A673 (cell line): ENCODE measurements around the gene CREB3L2. TPM values are rescaled to one million over a fixed set of nuclear protein-coding genes. Genes with fewer than 3 reads are reported as not detected.

Experiments
- BruUV-seq: library from RNA; stranded (reverse); fragments of 400-500 nt; replicated peaks from 2 replicates; lab custom pipeline; 2021; lab: Mats Ljungman, UMichigan
- CTCF ChIA-PET: fragments of 300-600 bp; sonication (Branson Sonifier 250); formaldehyde crosslinking; loops from one replicate; lab custom pipeline; 2022; ENCODE audit warnings: antibody characterized with exemption; lab: Charles Lee
- POLR2A ChIA-PET: fragments of 300-600 bp; sonication (Branson Sonifier 250); formaldehyde crosslinking; loops from one replicate; lab custom pipeline; 2022; ENCODE audit warnings: antibody characterized with exemption; ENCODE audit not compliant: low non-redundant PET; lab: Charles Lee
- DNase-seq: peaks from one replicate; pipeline ENCODE4 v3.0.0-alpha.2; 2015; ENCODE audit warnings: low spot score
- H3K27ac ChIP-seq: fragments of 200-600 bp; sonication (generic); 2 replicates; pipeline ENCODE4 v1.5.1; 2016; ENCODE audit warnings: mixed run types, low read depth, mild to moderate bottlenecking, mixed read lengths, antibody characterized with exemption, low read length; ENCODE audit not compliant: poor library complexity, severe bottlenecking
- H3K27me3 ChIP-seq: fragments of 200-600 bp; sonication (generic); replicated peaks from 2 replicates; pipeline ENCODE4 v1.6.1; 2017; ENCODE audit warnings: mixed run types, low read depth, mild to moderate bottlenecking, mixed read lengths, antibody characterized with exemption, low read length; ENCODE audit not compliant: insufficient read depth, poor library complexity
- H3K36me3 ChIP-seq: fragments of 200-600 bp; sonication (generic); 2 replicates; pipeline ENCODE4 v1.6.1; 2016; ENCODE audit warnings: mixed run types, mild to moderate bottlenecking, mixed read lengths, antibody characterized with exemption, low read length; ENCODE audit not compliant: insufficient read depth, poor library complexity, severe bottlenecking
- H3K4me1 ChIP-seq: fragments of 200-600 bp; sonication (generic); 2 replicates; pipeline ENCODE4 v1.6.1; 2017; ENCODE audit warnings: mixed run types, mild to moderate bottlenecking, mixed read lengths, antibody characterized with exemption, low read length; ENCODE audit not compliant: insufficient read depth, poor library complexity, severe bottlenecking
- H3K4me3 ChIP-seq: fragments of 200-600 bp; sonication (generic); 2 replicates; pipeline ENCODE4 v1.5.1; 2016; ENCODE audit warnings: low read depth, mixed run types, mild to moderate bottlenecking, mixed read lengths, low read length; ENCODE audit not compliant: poor library complexity, severe bottlenecking
- H3K9me3 ChIP-seq: fragments of 200-600 bp; sonication (generic); 2 replicates; pipeline ENCODE4 v1.6.1; 2016; ENCODE audit warnings: mixed run types, low read depth, mild to moderate bottlenecking, mixed read lengths, antibody characterized with exemption, low read length; ENCODE audit not compliant: poor library complexity, severe bottlenecking
- EZH2 ChIP-seq: fragments of 200-600 bp; sonication (generic); IDR thresholded peaks from 2 replicates; pipeline ENCODE4 v1.6.1; 2017; ENCODE audit warnings: borderline replicate concordance, low read depth, mild to moderate bottlenecking, mixed read lengths, antibody characterized with exemption, low read length; ENCODE audit not compliant: poor library complexity, severe bottlenecking
- intact Hi-C: fragments of 100-400 bp; cut with micrococcal nuclease; formaldehyde crosslinking; loops from one replicate; pipeline ENCODE4 v1.10.0; 2022; ENCODE audit not compliant: unreplicated experiment
- total RNA-seq: library from RNA; stranded (reverse); gene quantifications from 2 replicates; pipeline ENCODE4 v1.2.3, GENCODE V29; 2021
- TF ChIP-seq, protein P1 (sequence below): fragments of 300-800, 200-600 bp; sonication (generic); conservative IDR thresholded peaks from 2 replicates; pipeline ENCODE4 v1.5.1; 2017; ENCODE audit warnings: low read depth, mild to moderate bottlenecking, antibody characterized with exemption, low read length, moderate library complexity, mixed read lengths

The CREB3L2 gene
- total RNA-seq, 1 experiment from 2014 or later: 17.0 TPM

DNA sequence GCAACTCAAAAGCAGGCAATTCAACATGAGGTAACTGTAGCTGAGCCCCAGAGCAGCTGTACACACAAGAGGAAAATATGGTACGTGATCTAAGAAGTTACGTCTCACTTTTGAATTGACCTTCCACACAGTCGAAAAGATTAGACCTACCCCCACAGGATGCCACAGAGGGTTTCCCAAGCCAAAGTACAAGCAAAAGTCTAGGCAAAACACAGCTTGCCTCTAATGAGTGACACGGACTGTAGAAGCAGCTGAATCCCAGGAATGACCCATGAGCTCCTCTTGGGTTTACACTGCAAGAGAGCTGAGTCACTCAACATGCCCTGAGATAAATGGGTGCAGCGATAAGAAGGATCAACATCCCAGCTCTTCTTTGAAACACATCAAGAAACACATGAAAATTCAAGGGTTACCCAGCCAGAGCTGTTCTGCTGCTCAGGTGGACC is 9.8 kb downstream of the CREB3L2 start:
- CTCF ChIA-PET: no interaction called here
- Histone ChIP-seq H3K36me3 (no peaks in the 10 kb centered on the region), H3K4me3 (no peak overlapping the region), H3K9me3 (no peaks in the 10 kb centered on the region), H3K27me3 (no peaks in the 10 kb centered on the region), H3K27ac (no peak overlapping the region), H3K4me1 (peaks cover 6% of the 10 kb centered on the region)
- no TSS peak for BruUV-seq
- intact Hi-C loops: no loop called here
- TF ChIP-seq, protein P1, sequence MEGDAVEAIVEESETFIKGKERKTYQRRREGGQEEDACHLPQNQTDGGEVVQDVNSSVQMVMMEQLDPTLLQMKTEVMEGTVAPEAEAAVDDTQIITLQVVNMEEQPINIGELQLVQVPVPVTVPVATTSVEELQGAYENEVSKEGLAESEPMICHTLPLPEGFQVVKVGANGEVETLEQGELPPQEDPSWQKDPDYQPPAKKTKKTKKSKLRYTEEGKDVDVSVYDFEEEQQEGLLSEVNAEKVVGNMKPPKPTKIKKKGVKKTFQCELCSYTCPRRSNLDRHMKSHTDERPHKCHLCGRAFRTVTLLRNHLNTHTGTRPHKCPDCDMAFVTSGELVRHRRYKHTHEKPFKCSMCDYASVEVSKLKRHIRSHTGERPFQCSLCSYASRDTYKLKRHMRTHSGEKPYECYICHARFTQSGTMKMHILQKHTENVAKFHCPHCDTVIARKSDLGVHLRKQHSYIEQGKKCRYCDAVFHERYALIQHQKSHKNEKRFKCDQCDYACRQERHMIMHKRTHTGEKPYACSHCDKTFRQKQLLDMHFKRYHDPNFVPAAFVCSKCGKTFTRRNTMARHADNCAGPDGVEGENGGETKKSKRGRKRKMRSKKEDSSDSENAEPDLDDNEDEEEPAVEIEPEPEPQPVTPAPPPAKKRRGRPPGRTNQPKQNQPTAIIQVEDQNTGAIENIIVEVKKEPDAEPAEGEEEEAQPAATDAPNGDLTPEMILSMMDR: no peak
- TF ChIP-seq EZH2: no peak
- POLR2A ChIA-PET: no interaction called here
- DNase-seq: no peak

DNA sequence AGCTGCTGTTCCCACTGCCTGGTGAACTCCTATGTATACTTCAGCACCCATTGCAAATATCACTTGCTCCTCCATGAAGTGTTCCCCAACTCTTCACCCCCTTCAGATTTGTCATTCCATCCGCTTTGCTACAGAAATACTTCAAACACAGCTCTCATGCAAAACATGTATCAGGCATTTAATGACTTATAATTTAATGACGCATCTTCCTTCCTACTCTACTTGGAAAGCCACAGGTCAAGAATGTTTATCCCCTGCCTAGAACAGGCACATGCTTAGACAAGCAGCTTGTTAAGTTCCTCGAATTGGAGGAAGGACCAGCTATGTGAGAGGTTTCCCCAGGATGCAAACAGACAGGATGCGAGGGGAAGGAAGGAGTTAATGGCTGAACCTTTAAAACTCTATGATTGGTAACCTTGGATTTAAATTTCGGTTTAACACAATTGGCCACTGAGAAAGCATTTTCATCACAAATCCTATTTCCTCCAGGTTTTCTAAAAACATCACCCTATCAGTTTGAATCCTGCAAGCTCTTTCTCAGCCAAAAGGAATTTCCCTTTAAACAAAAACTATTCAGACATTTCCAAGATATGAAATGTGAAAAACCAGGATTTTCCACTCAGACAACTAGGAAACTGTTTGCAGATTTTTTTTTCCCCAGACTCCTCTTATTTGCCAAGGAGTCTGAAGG is 11.5 kb downstream of the CREB3L2 start:
- Histone ChIP-seq H3K27ac (no peak overlapping the region), H3K4me1 (no peaks in the 10 kb centered on the region), H3K27me3 (no peaks in the 10 kb centered on the region), H3K36me3 (no peaks in the 10 kb centered on the region), H3K9me3 (no peaks in the 10 kb centered on the region), H3K4me3 (no peak overlapping the region)
- ChIA-PET CTCF (no interaction called here), POLR2A (no interaction called here)
- no TSS peak for BruUV-seq
- intact Hi-C loops: no loop called here
- DNase-seq: no peak
- TF ChIP-seq EZH2: no peak
- TF ChIP-seq, protein P1: no peak

DNA sequence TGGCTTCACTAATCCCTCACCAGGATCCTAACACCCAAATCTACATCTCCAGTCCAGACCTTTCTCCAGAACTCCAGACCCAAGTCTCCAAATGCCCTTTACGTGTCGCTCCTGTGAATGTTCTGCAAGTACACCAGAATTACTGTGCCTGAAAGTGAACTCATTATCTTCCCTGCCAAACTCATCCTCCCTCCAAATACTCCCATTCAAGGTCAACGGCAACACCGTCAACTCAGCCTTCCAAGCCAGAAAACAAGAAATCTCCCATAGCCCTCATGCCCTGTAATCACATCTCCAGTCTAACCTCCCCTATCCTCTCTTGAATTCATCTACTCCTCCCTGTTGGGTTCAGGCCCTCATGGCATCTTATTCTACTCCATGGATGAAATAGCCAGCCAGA is 12.3 kb downstream of the CREB3L2 start:
- ChIA-PET POLR2A (no interaction called here), CTCF (no interaction called here)
- H3K4me3 ChIP-seq: no peak overlapping the region
- no peaks in the 10 kb centered on the region for H3K9me3 ChIP-seq
- H3K36me3 ChIP-seq: no peaks in the 10 kb centered on the region
- no peak for TF ChIP-seq EZH2
- no peak overlapping the region for H3K27ac ChIP-seq
- BruUV-seq: no TSS peak
- no peaks in the 10 kb centered on the region for H3K27me3 ChIP-seq
- intact Hi-C loops: no loop called here
- DNase-seq: no peak
- no peaks in the 10 kb centered on the region for H3K4me1 ChIP-seq

DNA sequence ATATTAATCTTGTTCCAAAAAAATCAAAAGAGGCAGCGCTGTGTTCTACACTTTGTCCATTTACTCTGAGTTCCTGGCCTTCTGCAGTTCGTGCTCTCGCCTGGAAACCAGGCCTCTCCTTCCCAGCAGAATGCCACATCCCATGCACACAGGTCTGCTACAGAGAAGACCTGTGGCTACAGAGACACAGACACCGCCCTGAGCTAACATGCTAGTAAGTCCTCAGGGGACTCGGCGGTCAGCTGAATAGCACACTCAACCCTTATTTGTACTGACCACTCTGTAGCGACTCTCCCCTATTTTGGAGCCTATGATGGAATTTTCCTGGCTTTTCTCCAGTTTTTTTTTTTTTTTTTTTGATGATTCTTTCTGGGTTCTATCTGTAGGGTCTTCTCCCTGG is 12.8 kb downstream of the CREB3L2 start:
- Histone ChIP-seq H3K9me3 (no peaks in the 10 kb centered on the region), H3K36me3 (no peaks in the 10 kb centered on the region), H3K27ac (no peak overlapping the region), H3K27me3 (no peaks in the 10 kb centered on the region), H3K4me3 (no peak overlapping the region), H3K4me1 (no peaks in the 10 kb centered on the region)
- no TSS peak for BruUV-seq
- CTCF ChIA-PET: no interaction called here
- intact Hi-C loops: no loop called here
- POLR2A ChIA-PET: no interaction called here
- no peak for DNase-seq
- no peak for TF ChIP-seq EZH2
- TF ChIP-seq, protein P1: no peak
